ENCODE data around the gene ADD1.
A peak's percentile ranks its signal among the peaks of the same experiment; 100 is the strongest.

ADD1 gene

GRCh38 chr4:2843263-2843940 lies at the start of gene ADD1:
ADD1 (plus strand) TSS chr4:2843844; CDS start chr4:2875916, 32,072 bp downstream.
- DNase-seq (ENCODE audit: low read depth), result peak; percentile 98

- no peak for DNase-seq (ENCODE audit: low read depth)
Observed at GRCh38 chr4:2794486-2795299, 49.0 kb upstream of the ADD1 start.

- DNase-seq (ENCODE audit: low read depth), result no peak
Observed at GRCh38 chr4:2795300-2795892, 48.2 kb upstream of the ADD1 start.

GRCh38 chr4:2795893-2796848 lies 47.5 kb upstream of the ADD1 start:
- no peak for DNase-seq (ENCODE audit: low read depth)

GRCh38 chr4:2796849-2797544 lies 46.6 kb upstream of the ADD1 start:
- no peak for DNase-seq (ENCODE audit: low read depth)

- DNase-seq (ENCODE audit: low read depth), result no peak
Observed at GRCh38 chr4:2797545-2798305, 45.9 kb upstream of the ADD1 start.

GRCh38 chr4:2798399-2799223 lies 45.0 kb upstream of the ADD1 start:
- peak; percentile 53 for DNase-seq (ENCODE audit: low read depth)

GRCh38 chr4:2799224-2799911 lies 44.3 kb upstream of the ADD1 start:
- no peak for DNase-seq (ENCODE audit: low read depth)

GRCh38 chr4:2799971-2800690 lies 43.5 kb upstream of the ADD1 start:
- DNase-seq (ENCODE audit: low read depth), result no peak

GRCh38 chr4:2800691-2801596 lies 42.7 kb upstream of the ADD1 start:
- DNase-seq (ENCODE audit: low read depth), result no peak

GRCh38 chr4:2802618-2803531 lies 40.8 kb upstream of the ADD1 start:
- DNase-seq (ENCODE audit: low read depth), result no peak

- no peak for DNase-seq (ENCODE audit: low read depth)
Observed at GRCh38 chr4:2803624-2804448, 39.8 kb upstream of the ADD1 start.

- DNase-seq (ENCODE audit: low read depth), result no peak
Observed at GRCh38 chr4:2804449-2804972, 39.1 kb upstream of the ADD1 start.

- DNase-seq (ENCODE audit: low read depth), result no peak
Observed at GRCh38 chr4:2804973-2805501, 38.6 kb upstream of the ADD1 start.

All from activated T-cell treated with anti-CD3 and anti-CD28 coated beads for 48 hours (primary cell).